Measurements from ENCODE around the gene TUBA1A.

GRCh38 chr12:49220972-49221371 lies 32.1 kb upstream of the TUBA1A start:
- no peak for TF ChIP-seq TCF4 (CRISPR knock-in tag; IDR thresholded peaks at IDR 0.05; ENCODE audit: borderline replicate concordance)
- no peak for TF ChIP-seq SNAI2 (CRISPR knock-in tag; IDR thresholded peaks at IDR 0.05)
- no peak for TF ChIP-seq ARNTL (CRISPR knock-in tag; IDR thresholded peaks at IDR 0.05; ENCODE audit: borderline replicate concordance, low read depth)
- no peak for TF ChIP-seq ZNF8 (CRISPR knock-in tag; IDR thresholded peaks at IDR 0.05)
- TF ChIP-seq TSHZ2 (CRISPR knock-in tag; IDR thresholded peaks at IDR 0.05) = no peak
- no peak for TF ChIP-seq ISL1 (CRISPR knock-in tag; IDR thresholded peaks at IDR 0.05)
- TF ChIP-seq CSRNP3 (CRISPR knock-in tag; IDR thresholded peaks at IDR 0.05) = no peak
- no peak for TF ChIP-seq PPARA (CRISPR knock-in tag; IDR thresholded peaks at IDR 0.05; ENCODE audit: borderline replicate concordance)
- TF ChIP-seq RARB (CRISPR knock-in tag; IDR thresholded peaks at IDR 0.05) = no peak
- no peak for TF ChIP-seq TOX (CRISPR knock-in tag; IDR thresholded peaks at IDR 0.05; ENCODE audit: borderline replicate concordance)
- TF ChIP-seq CREB5 (CRISPR knock-in tag; IDR thresholded peaks at IDR 0.05; ENCODE audit: low read depth) = no peak
- TF ChIP-seq ZFP3 (CRISPR knock-in tag; IDR thresholded peaks at IDR 0.05) = no peak

Measured in SK-N-SH treated with all-trans-retinoic acid at 6 μM for 48 hours (cell line).